Activated CD8-positive, alpha-beta memory T cell treated with anti-CD3 and anti-CD28 coated beads, Interleukin-2, amount 50 U/mL, for 1 hour (primary cell): ENCODE measurements around the gene TNS1.

Source experiments
- DNase-seq: peaks from one replicate; pipeline ENCODE4 v3.0.0-alpha.2; 2020; ENCODE audit errors: extremely low read depth

The TNS1 gene

GRCh38 chr2:217943446-217944321 is 59.1 kb downstream of the TNS1 start:
- no peak for DNase-seq

GRCh38 chr2:217942731-217943335 is 60.0 kb downstream of the TNS1 start:
- no peak for DNase-seq

- no peak for DNase-seq
Observed at GRCh38 chr2:217941886-217942728, 60.7 kb downstream of the TNS1 start.

GRCh38 chr2:217941339-217941738 is 61.5 kb downstream of the TNS1 start:
- no peak for DNase-seq

GRCh38 chr2:217940261-217941220 is 62.3 kb downstream of the TNS1 start:
- DNase-seq = no peak

- DNase-seq = no peak
Observed at GRCh38 chr2:217939629-217940245, 63.1 kb downstream of the TNS1 start.

- no peak for DNase-seq
Observed at GRCh38 chr2:217939220-217939619, 63.6 kb downstream of the TNS1 start.

GRCh38 chr2:217938036-217938435 is 64.8 kb downstream of the TNS1 start:
- DNase-seq = no peak

GRCh38 chr2:217937446-217937845 is 65.3 kb downstream of the TNS1 start:
- DNase-seq = no peak

- DNase-seq = no peak
Observed at GRCh38 chr2:217936952-217937351, 65.8 kb downstream of the TNS1 start.

GRCh38 chr2:217935901-217936684 is 66.7 kb downstream of the TNS1 start:
- no peak for DNase-seq

GRCh38 chr2:217935235-217935879 is 67.4 kb downstream of the TNS1 start:
- DNase-seq = no peak

GRCh38 chr2:217934321-217935131 is 68.3 kb downstream of the TNS1 start:
- DNase-seq = no peak

- DNase-seq = no peak
Observed at GRCh38 chr2:217933617-217933993, 69.2 kb downstream of the TNS1 start.

- no peak for DNase-seq
Observed at GRCh38 chr2:217932803-217933616, 69.8 kb downstream of the TNS1 start.

GRCh38 chr2:217931846-217932560 is 70.8 kb downstream of the TNS1 start:
- no peak for DNase-seq
